Uterus (tissue), 2 donors: ENCODE measurements around the gene BICRA.

Experiments used
- POLR2A ChIP-seq, 2 donors: fragments of 450-650 bp; IDR thresholded peaks; one replicate each; pipeline ENCODE4 v1.6.1; 2016; ENCODE audit warnings: antibody characterized with exemption in 2 of 2, mild to moderate bottlenecking in 1 of 2, moderate library complexity in 1 of 2
- TF ChIP-seq, protein P1 (sequence below), 4 experiments: fragments of 200-600 bp in 2 of 4; fragments of 450-650 bp in 2 of 4; sonication (generic) in 2 of 4; IDR thresholded peaks; one replicate each; pipeline ENCODE4 v1.5.1; 2016 to 2019; ENCODE audit warnings: antibody characterized with exemption in 4 of 4, mild to moderate bottlenecking in 2 of 4, moderate library complexity in 1 of 4

DNA sequence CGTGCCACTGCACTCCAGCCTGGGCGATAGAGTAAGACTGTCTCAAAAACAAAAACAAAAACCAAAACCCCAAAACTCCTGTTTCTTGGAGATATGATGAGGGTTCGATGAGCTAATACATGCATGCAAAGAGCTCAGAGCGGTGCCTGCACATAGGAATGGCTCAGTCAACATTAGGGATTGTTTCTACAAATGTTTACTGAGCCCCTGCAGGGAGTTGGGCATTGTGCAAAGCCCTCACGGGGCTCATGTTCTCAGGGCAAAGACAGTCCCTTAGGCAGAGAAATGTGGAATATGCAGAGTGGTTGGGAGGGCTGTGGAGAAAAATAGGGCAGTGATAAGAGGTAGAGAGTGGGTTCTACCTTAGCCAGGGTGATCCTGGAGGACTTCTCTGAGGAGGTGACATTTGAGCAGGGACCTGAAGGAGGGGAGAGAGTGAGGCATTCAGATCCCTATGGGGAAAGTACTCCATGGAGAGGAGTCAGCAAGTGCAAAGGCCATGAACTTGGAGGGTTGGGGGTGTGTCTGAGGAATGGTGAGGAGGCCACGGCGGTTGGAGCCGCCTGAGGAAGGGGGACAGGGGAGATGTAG, 102.8 kb downstream of the BICRA start:
- TF ChIP-seq, protein P1, sequence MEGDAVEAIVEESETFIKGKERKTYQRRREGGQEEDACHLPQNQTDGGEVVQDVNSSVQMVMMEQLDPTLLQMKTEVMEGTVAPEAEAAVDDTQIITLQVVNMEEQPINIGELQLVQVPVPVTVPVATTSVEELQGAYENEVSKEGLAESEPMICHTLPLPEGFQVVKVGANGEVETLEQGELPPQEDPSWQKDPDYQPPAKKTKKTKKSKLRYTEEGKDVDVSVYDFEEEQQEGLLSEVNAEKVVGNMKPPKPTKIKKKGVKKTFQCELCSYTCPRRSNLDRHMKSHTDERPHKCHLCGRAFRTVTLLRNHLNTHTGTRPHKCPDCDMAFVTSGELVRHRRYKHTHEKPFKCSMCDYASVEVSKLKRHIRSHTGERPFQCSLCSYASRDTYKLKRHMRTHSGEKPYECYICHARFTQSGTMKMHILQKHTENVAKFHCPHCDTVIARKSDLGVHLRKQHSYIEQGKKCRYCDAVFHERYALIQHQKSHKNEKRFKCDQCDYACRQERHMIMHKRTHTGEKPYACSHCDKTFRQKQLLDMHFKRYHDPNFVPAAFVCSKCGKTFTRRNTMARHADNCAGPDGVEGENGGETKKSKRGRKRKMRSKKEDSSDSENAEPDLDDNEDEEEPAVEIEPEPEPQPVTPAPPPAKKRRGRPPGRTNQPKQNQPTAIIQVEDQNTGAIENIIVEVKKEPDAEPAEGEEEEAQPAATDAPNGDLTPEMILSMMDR (IDR thresholded peaks at IDR 0.05): no peak
- no peak for TF ChIP-seq POLR2A (IDR thresholded peaks at IDR 0.05)
